ENCODE data around the gene WDHD1. TPM values are rescaled to one million over a fixed set of nuclear protein-coding genes. Genes with fewer than 3 reads are reported as not detected.
A peak's percentile ranks its signal among the peaks of the same experiment; 100 is the strongest.
"Not testable (repeated sequence)": the region's sequence is repeated elsewhere in the genome, so short reads cannot be mapped to it uniquely, and the experiment has no call there.

The WDHD1 gene
- total and polyA plus RNA-seq, 8 donors = 0.29 to 15.6 (median 1.2) TPM; not detected in 1

DNA sequence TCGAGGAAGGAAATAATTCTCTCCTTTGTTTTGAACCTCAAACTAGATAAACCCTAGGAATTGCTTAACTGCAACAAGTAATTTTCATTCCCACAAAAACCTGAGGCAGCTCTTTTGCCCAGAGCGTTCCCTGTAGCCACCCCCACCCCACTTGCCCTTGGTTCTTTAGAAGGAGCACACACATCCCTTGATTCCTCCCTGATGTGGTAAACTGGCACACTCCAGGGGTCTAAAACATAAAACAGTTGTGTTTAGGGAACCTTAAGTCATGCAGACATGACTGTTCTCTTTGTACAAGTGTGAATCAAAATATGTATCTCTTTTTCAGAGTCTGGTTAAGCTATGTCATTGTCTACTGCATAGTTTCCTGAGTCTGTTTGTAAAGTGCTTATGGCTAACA is 38.5 kb upstream of the WDHD1 start:
- WGBS, 5 donors = 62 to 79% (median 77%) methylated on average over 2 of the region's 2 CpGs
- Histone ChIP-seq H3K27me3 (no peaks in the 10 kb centered on the region), H3K36me3 (peaks cover 11 to 63% (median 51%) of the 10 kb centered on the region in 4 donors), H3K27ac (peak overlapping the region in 1 of 5 donors; percentile 46), H3K4me3 (no peak overlapping the region), H3K4me1 (peaks cover 0 to 40% (median 18%) of the 10 kb centered on the region in 4 donors), H3K9me3 (no peaks in the 10 kb centered on the region)
- TF ChIP-seq, protein P1, sequence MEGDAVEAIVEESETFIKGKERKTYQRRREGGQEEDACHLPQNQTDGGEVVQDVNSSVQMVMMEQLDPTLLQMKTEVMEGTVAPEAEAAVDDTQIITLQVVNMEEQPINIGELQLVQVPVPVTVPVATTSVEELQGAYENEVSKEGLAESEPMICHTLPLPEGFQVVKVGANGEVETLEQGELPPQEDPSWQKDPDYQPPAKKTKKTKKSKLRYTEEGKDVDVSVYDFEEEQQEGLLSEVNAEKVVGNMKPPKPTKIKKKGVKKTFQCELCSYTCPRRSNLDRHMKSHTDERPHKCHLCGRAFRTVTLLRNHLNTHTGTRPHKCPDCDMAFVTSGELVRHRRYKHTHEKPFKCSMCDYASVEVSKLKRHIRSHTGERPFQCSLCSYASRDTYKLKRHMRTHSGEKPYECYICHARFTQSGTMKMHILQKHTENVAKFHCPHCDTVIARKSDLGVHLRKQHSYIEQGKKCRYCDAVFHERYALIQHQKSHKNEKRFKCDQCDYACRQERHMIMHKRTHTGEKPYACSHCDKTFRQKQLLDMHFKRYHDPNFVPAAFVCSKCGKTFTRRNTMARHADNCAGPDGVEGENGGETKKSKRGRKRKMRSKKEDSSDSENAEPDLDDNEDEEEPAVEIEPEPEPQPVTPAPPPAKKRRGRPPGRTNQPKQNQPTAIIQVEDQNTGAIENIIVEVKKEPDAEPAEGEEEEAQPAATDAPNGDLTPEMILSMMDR (IDR thresholded peaks at IDR 0.05) = no peak
- TF ChIP-seq EP300 (IDR thresholded peaks at IDR 0.05) = no peak
- intact Hi-C loops (cut with DNase I; ENCODE audit: low total_unique reads) = no loop called here
- DNase-seq = no peak

DNA sequence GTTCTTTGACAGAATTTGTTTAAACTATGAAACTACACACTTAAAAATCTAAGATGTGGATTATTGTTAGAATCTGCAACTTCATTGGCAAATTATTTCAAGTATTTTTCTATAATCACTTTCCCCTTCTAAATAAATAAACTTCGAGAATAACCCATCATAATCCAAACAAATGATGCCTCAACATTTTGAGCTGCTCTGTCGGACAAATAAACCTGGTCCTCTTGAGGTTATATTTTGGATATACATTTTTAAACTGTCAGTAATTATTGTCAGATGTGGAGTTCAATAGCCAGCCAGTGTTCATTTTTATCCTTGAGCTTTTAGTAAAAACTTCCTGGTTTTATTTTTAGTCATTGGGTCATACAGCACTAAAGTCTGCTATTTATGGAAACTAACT is 38.0 kb upstream of the WDHD1 start:
- intact Hi-C loops (cut with DNase I; ENCODE audit: low total_unique reads); DNase-seq; H3K4me3 ChIP-seq; H3K9me3 ChIP-seq; H3K27me3 ChIP-seq: not testable (repeated sequence)
- Histone ChIP-seq H3K4me1 (peaks cover 0 to 40% (median 18%) of the 10 kb centered on the region in 4 donors), H3K27ac (peak overlapping the region in 1 of 5 donors; percentile 46), H3K36me3 (peaks cover 11 to 63% (median 52%) of the 10 kb centered on the region in 4 donors)
- WGBS, 5 donors = 60 to 85% (median 68%) methylated on average over 2 of the region's 2 CpGs

DNA sequence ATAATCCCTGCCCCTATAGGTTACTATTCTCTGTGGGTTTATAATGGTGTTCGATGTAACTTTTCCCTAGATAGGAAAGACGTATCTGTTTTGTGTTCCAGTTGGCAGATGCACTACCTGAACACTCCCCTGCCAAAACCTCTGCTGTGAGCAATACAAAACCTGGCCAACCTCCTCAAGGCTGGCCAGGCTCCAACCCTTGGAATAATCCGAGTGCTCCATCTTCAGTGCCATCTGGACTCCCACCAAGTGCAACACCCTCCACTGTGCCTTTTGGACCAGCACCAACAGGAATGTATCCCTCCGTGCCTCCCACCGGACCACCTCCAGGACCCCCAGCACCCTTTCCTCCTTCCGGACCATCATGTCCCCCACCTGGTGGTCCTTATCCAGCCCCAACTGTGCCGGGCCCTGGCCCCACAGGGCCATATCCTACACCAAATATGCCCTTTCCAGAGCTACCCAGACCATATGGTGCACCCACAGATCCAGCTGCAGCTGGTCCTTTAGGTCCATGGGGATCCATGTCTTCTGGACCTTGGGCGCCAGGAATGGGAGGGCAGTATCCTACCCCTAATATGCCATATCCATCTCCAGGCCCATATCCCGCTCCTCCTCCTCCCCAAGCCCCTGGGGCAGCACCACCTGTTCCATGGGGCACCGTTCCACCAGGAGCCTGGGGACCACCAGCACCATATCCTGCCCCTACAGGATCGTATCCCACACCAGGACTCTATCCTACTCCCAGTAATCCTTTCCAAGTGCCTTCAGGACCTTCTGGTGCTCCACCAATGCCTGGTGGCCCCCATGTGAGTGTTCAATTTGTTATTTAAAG is 35.8 kb upstream of the WDHD1 start:
- WGBS, 5 donors = 78 to 91% (median 83%) methylated on average over 10 to 11 of the region's 11 CpGs
- DNase-seq = no peak
- peaks cover 0 to 48% (median 18%) of the 10 kb centered on the region in 4 donors for H3K4me1 ChIP-seq
- no peak overlapping the region for H3K4me3 ChIP-seq
- intact Hi-C loops (cut with DNase I; ENCODE audit: low total_unique reads) = no loop called here
- H3K9me3 ChIP-seq = no peaks in the 10 kb centered on the region
- H3K36me3 ChIP-seq = peaks cover 14 to 70% (median 60%) of the 10 kb centered on the region in 4 donors
- no peak for TF ChIP-seq EP300 (IDR thresholded peaks at IDR 0.05)
- TF ChIP-seq POLR2A (IDR thresholded peaks at IDR 0.05) = no peak
- TF ChIP-seq POLR2AphosphoS5 (IDR thresholded peaks at IDR 0.05) = no peak
- TF ChIP-seq, protein P1 (IDR thresholded peaks at IDR 0.05) = no peak
- peak overlapping the region in 1 of 5 donors; percentile 37 for H3K27ac ChIP-seq
- H3K27me3 ChIP-seq = no peaks in the 10 kb centered on the region

DNA sequence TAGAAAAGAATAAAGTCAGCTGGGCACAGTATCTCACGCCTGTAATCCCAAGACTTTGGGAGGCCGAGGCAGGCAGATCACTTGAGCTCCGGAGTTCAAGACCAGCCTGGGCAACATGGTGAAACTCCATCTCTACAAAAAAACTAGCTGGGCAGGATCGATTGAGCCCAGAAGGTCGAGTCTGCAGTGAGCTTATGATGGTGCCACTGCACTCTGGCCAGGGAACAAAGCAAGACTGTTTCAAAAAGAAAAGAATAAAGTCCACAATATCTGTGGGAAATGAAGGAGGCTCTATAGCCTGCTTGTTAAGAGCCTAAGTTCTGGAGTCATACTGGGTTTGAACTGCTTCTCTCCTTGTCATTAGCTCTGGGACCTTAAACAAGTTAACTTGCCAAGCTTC is 32.4 kb upstream of the WDHD1 start:
- intact Hi-C loops (cut with DNase I; ENCODE audit: low total_unique reads) = no loop called here
- no peaks in the 10 kb centered on the region for H3K9me3 ChIP-seq
- WGBS, 5 donors = 89 to 95% (median 94%) methylated on average over 5 of the region's 5 CpGs

More for the DNA sequence above, 32.4 kb upstream of the WDHD1 start:
- no peak for DNase-seq
- H3K27ac ChIP-seq = no peak overlapping the region
- TF ChIP-seq EP300 (IDR thresholded peaks at IDR 0.05) (no peak), POLR2A (IDR thresholded peaks at IDR 0.05) (no peak), POLR2AphosphoS5 (IDR thresholded peaks at IDR 0.05) (no peak)
- TF ChIP-seq, protein P1 (IDR thresholded peaks at IDR 0.05) = no peak
- peaks cover 13 to 67% (median 30%) of the 10 kb centered on the region in 4 donors for H3K4me1 ChIP-seq
- H3K27me3 ChIP-seq = no peaks in the 10 kb centered on the region
- peaks cover 14 to 52% (median 34%) of the 10 kb centered on the region in 4 donors for H3K36me3 ChIP-seq
- H3K4me3 ChIP-seq = no peak overlapping the region
